HEK293T (cell line): ENCODE data around the gene MRM2.

Experiments
- BHLHE40 ChIP-seq: fragments of 450-650 bp; IDR thresholded peaks from 2 replicates; pipeline ENCODE4 v1.6.1; 2016; ENCODE audit warnings: mild to moderate bottlenecking, moderate library complexity, borderline replicate concordance
- FOXM1 ChIP-seq: fragments of 450-650 bp; IDR thresholded peaks from 2 replicates; pipeline ENCODE4 v1.6.1; 2017; ENCODE audit warnings: mild to moderate bottlenecking, borderline replicate concordance
- SP1 ChIP-seq: fragments of 450-650 bp; IDR thresholded peaks from 2 replicates; pipeline ENCODE4 v1.6.1; 2017
- TARDBP ChIP-seq: fragments of 450-650 bp; IDR thresholded peaks from 2 replicates; pipeline ENCODE4 v1.6.1; 2016

GRCh38 chr7:2249744-2250323 lies 7.8 kb upstream of the MRM2 start:
- TF ChIP-seq BHLHE40 (no peak), FOXM1 (no peak), TARDBP (no peak), SP1 (no peak)
